Activated CD8-positive, alpha-beta T cell treated with anti-CD3 and anti-CD28 coated beads for 36 hours (primary cell): Measurements from ENCODE around the gene SPSB3. TPM values are rescaled to one million over a fixed set of nuclear protein-coding genes. Genes with fewer than 3 reads are reported as not detected.

Source experiments
- ATAC-seq: fragments of 200-7000 bp; cut with Tn5 transposase; one replicate; pipeline ENCODE4 v1.10.0; 2021; ENCODE audit warnings: mild to moderate bottlenecking, moderate library complexity
- CTCF ChIA-PET: fragments of 350-600 bp; sonication (Branson Sonifier 250); formaldehyde crosslinking; loops from one replicate; lab custom pipeline; 2021; ENCODE audit warnings: antibody characterized with exemption; lab: Charles Lee
- POLR2A ChIA-PET: fragments of 350-600 bp; sonication (Branson Sonifier 250); formaldehyde crosslinking; loops from one replicate; lab custom pipeline; 2021; ENCODE audit warnings: antibody characterized with exemption; lab: Charles Lee
- DNase-seq: peaks from one replicate; pipeline ENCODE4 v3.0.0-alpha.2; 2020
- H3K27ac Mint-ChIP-seq: one replicate; pipeline ENCODE4 v1.8.0; 2021; ENCODE audit warnings: mild to moderate bottlenecking, mixed read lengths
- H3K27me3 Mint-ChIP-seq: one replicate; pipeline ENCODE4 v1.8.0; 2021; ENCODE audit warnings: mixed read lengths
- H3K36me3 Mint-ChIP-seq: one replicate; pipeline ENCODE4 v1.8.0; 2021; ENCODE audit warnings: low read depth, mixed read lengths
- H3K4me1 Mint-ChIP-seq: one replicate; pipeline ENCODE4 v1.8.0; 2021; ENCODE audit warnings: low read depth, mixed read lengths
- H3K4me3 Mint-ChIP-seq: one replicate; pipeline ENCODE4 v1.8.0; 2021; ENCODE audit warnings: mild to moderate bottlenecking, moderate library complexity, mixed read lengths
- H3K9me3 Mint-ChIP-seq: one replicate; pipeline ENCODE4 v1.8.0; 2021; ENCODE audit warnings: mixed read lengths
- CTCF ChIP-seq: fragments of 200-600 bp; IDR thresholded peaks from one replicate; pipeline ENCODE4 v1.8.0; 2022; ENCODE audit warnings: antibody characterized with exemption, mild to moderate bottlenecking
- intact Hi-C: fragments of 100-400 bp; cut with micrococcal nuclease; formaldehyde crosslinking; loops from one replicate; pipeline ENCODE4 v1.10.0; 2022
- total RNA-seq, 2 experiments: library from RNA; stranded (reverse); gene quantifications; one replicate each; pipeline ENCODE4 v1.2.3, GENCODE V29; 2021

The SPSB3 gene
- total RNA-seq, 2 experiments from 2014 or later, result 14.4 to 15.2 TPM

GRCh38 chr16:1757714-1758461 is 24.5 kb downstream of the SPSB3 start:
- peaks cover 8% of the 10 kb centered on the region for H3K4me1 Mint-ChIP-seq
- TF ChIP-seq CTCF, result no peak
- CTCF ChIA-PET, result no interaction called here
- H3K27me3 Mint-ChIP-seq, result no peaks in the 10 kb centered on the region
- no peak for DNase-seq
- ATAC-seq, result no peak
- H3K27ac Mint-ChIP-seq, result peak overlapping the region; percentile 2
- POLR2A ChIA-PET, result interaction anchor here (0.8 kb wide), 1 partner anchor 13 kb away, joined by 3 read pairs; no protein-coding TSS in a partner anchor
- H3K4me3 Mint-ChIP-seq, result no peak overlapping the region
- no peaks in the 10 kb centered on the region for H3K9me3 Mint-ChIP-seq
- peaks cover 10% of the 10 kb centered on the region for H3K36me3 Mint-ChIP-seq
- intact Hi-C loops, result no loop called here

- Mint-ChIP-seq H3K4me3 (no peak overlapping the region), H3K4me1 (peaks cover 8% of the 10 kb centered on the region), H3K27me3 (no peaks in the 10 kb centered on the region), H3K27ac (no peak overlapping the region), H3K9me3 (no peaks in the 10 kb centered on the region), H3K36me3 (peaks cover 8% of the 10 kb centered on the region)
- CTCF ChIA-PET, result no interaction called here
- POLR2A ChIA-PET, result no interaction called here
- intact Hi-C loops, result no loop called here
- ATAC-seq, result no peak
- TF ChIP-seq CTCF, result no peak
- DNase-seq, result no peak
Observed at GRCh38 chr16:1754204-1754603, 28.2 kb downstream of the SPSB3 start.

GRCh38 chr16:1752853-1753252 is 29.5 kb downstream of the SPSB3 start:
- ChIA-PET POLR2A (interaction anchor here (1.5 to 1.6 kb wide), 2 partner anchors 19 to 30 kb away, joined by 3 to 4 read pairs; partner anchors contain the start of gene NUBP2), CTCF (no interaction called here)
- no peak for ATAC-seq
- H3K4me1 Mint-ChIP-seq, result peaks cover 8% of the 10 kb centered on the region
- TF ChIP-seq CTCF, result no peak
- no peak for DNase-seq
- intact Hi-C loops, result no loop called here
- no peaks in the 10 kb centered on the region for H3K9me3 Mint-ChIP-seq
- H3K4me3 Mint-ChIP-seq, result no peak overlapping the region
- H3K27me3 Mint-ChIP-seq, result no peaks in the 10 kb centered on the region
- H3K36me3 Mint-ChIP-seq, result peaks cover 8% of the 10 kb centered on the region
- H3K27ac Mint-ChIP-seq, result no peak overlapping the region

GRCh38 chr16:1751946-1752345 is 30.4 kb downstream of the SPSB3 start:
- ATAC-seq (no peak), DNase-seq (no peak)
- Mint-ChIP-seq H3K27me3 (no peaks in the 10 kb centered on the region), H3K27ac (no peak overlapping the region), H3K4me1 (peaks cover 3% of the 10 kb centered on the region), H3K36me3 (peaks cover 8% of the 10 kb centered on the region), H3K9me3 (no peaks in the 10 kb centered on the region), H3K4me3 (no peak overlapping the region)
- intact Hi-C loops, result no loop called here
- POLR2A ChIA-PET, result interaction anchor here (1.5 to 1.6 kb wide), 2 partner anchors 20 to 31 kb away, joined by 3 to 4 read pairs; partner anchors contain the start of gene NUBP2
- no peak for TF ChIP-seq CTCF
- CTCF ChIA-PET, result no interaction called here
